GM20431 (cell line): ENCODE measurements around the gene PWWP2B.

Source experiments
- in situ Hi-C: fragments of 300-500 bp; cut with MseI, MboI; formaldehyde crosslinking; loops from one replicate; pipeline ENCODE4 v1.15.0; 2020; ENCODE audit warnings: low sequenced_read_pairs; ENCODE audit not compliant: unreplicated experiment

The PWWP2B gene

DNA sequence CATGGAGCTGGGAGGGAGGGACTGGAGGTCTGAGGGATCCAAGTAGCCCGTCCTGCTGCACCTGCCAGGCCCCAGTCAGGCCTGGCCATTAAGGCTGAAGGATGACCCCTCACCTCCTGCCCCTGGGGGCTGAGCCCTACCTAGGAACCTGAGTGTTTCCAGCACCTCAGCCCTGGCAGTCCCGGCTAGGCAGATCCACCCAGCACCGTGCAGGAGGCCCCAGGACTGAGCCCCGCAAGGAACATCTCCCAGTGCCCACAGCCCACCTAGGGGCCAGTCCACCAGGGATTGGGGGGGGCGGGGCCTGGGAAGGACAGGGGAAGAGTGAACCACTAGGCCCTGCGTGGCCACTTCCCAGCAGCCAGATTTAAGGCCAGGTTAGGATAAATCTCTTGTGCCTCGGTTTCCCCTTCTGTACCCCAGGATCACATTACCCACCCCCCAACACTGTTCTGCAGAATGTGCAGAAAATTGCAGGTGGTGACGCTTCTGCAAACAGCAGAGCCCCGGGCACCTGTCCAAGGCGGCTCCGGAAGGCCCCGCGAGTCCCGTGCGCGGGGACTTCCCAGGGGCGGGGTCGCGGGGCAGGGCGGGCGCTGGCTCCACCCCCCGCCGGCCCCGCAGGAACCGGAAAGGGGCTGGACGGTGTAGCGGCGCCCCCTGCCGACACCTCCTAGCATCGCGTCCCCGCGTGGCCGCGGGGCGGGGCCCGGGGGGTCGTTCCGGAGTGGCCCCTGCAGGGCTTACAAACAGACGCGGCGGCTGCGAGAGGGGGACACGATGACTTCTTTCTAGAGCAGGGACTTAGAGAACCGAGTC is 55.9 kb downstream of the PWWP2B start:
- in situ Hi-C loops = loop anchor here (10.0 kb wide), 3 partner anchors 58 to 228 kb away; partner anchors contain the start of gene PWWP2B

- in situ Hi-C loops = loop anchor here (10.0 kb wide), 3 partner anchors 59 to 229 kb away; partner anchors contain the start of gene PWWP2B
Observed at GRCh38 chr10:132453470-132453861, 56.5 kb downstream of the PWWP2B start.

GRCh38 chr10:132454296-132455198 is 57.5 kb downstream of the PWWP2B start:
- in situ Hi-C loops = loop anchor here (10.0 kb wide), 3 partner anchors 60 to 230 kb away; partner anchors contain the start of gene PWWP2B

DNA sequence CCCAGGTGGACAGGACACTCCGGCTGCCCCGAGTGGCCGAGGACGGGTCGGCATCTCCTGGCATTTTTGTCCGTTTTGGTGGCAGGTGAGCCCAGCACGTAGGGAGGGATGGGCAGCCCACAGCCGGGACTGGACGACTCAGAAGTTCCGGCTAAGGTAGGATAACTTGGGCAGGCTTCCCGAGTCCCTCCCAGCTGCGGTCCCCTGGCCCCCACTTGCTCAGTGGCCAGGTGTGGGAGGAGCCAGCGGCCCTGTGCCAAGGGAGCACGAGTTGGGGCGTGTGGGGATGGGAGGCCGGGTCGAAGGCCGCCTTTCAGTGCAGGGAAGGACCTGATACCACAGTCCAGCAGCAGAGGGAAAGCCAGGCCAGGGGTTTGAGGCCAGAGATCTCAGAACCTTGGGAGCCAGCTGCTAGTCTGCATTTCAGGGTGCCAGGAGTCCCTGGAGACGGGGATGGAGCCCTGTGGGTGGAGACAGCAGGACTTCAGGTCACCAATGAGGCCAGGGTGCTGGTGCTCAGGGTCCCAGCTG is 58.5 kb downstream of the PWWP2B start:
- in situ Hi-C loops = loop anchor here (10.0 kb wide), 3 partner anchors 61 to 231 kb away; partner anchors contain the start of gene PWWP2B

DNA sequence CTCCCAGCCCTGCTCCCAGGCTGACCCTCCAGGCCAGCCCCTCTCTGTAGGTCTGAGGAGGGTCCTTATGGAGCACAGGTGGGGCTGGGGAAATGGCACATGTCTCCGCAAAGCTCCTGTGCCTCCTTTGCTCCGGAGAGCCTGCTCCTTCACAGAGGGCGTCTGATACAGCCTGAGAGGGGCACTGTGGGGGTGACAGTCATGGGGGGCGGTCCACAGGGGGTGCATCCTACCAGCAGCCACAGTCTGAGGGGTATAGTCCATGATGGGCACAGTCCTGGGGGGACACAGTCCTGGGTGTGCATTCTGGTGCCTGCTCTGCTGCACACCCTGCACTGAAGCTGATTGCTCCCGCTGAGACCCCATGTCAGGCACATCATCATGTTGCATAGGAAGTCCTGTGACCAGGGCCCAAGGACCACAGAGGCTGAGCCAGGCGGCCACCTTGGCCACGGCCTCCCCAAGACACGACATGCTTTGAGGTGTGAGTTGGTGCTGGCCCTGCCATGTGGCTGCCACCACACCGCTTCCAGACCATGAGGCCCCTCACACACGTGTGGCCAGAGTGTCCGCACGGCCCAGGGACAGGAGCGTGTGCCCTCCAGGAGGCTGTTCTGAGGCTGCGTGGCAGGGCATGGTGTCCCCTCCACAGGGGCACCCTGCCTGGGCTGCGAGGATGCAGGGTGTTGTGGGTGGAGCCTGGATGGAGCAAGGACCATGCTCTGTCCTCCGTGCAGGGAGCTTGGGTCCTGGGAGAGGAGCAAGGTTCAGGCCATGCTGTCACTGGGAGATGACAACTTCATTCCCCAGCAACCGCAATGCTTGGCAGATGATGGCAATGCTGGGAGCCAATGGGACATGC is 59.2 kb downstream of the PWWP2B start:
- in situ Hi-C loops = loop anchor here (10.0 kb wide), 3 partner anchors 61 to 231 kb away; partner anchors contain the start of gene PWWP2B

DNA sequence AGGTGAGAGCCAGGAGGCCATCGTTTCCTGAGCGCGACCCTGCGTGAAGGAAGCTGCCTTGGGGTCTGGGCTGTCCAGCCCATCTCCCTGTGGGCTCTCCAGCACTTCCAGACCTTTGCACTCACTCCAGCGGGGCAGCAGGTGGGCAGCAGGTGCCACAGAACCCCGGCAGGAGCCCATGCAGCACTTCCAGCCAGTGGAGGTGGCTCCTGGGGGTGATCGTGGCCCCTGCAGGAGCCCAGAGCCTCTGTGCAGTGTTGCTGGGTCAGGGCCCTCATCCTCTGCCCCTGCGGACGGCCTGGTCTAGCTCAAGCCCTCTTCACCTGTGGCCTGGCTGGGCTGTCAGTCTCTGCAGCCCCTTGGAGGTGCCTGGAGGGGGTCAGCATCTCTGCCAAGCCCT is 59.9 kb downstream of the PWWP2B start:
- in situ Hi-C loops = loop anchor here (10.0 kb wide), 3 partner anchors 62 to 232 kb away; partner anchors contain the start of gene PWWP2B

DNA sequence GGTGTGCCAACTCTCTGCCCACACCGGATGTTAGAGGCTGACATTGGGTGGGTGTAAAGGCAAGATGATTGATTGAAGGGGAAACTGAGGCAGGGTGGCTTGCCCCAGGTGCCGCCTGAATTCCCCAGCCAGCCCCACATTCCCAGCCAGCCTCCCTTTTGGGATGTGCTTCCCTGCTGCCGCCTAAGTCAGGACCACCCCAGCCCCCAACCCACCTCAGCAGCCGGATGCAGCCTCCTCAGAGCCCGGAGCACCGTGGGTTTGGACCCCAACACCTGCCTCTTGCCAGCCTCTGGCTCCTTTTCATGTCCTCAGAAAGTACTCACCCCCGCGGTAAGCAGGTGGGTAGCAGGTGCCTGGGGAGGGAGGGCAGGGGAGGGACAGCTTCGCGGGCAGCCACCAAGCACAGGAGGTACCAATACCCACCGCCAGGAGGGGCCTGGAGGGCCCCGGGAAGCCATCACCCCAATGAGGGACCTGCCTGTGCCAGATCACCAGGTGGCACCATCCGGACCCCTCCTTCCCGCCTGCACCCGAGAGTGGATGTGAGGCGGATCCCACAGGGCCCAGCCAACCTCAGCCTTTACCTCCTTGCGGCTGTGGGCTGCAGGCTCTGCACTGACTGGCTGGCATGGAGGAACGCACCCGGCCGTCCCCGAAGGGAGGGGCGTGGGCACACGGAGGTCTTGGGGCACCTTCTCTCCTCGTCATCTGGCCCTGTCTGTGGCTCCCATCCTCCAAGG is 60.5 kb downstream of the PWWP2B start:
- in situ Hi-C loops = loop anchor here (10.0 kb wide), 3 partner anchors 63 to 233 kb away; partner anchors contain the start of gene PWWP2B

DNA sequence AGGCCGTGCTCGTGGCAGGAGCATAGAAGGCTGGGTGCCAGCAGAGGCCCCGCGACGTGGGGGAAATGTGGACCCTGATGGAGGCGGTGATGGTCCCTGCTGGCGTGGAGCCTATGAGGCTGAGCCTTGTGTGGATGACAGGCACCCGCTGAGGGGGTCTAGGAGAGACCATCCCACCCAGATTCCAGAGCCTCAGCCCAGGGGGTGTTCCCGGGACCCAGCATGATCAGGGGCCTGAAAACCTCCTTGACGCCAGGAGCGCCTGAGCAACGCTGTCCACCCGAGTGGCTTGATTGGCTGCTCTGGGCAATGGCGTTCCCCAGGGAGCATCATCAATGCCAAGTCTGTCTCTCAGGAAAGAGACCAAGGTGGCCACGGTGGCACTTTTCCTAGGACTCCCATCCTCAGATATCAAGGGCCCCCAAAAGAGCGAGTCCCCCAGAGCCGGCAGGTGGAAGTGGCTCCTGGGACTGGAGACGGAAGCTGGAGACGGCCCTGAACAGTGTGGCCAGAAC is 61.1 kb downstream of the PWWP2B start:
- in situ Hi-C loops = loop anchor here (10.0 kb wide), 3 partner anchors 63 to 233 kb away; partner anchors contain the start of gene PWWP2B

GRCh38 chr10:132458586-132459300 is 61.7 kb downstream of the PWWP2B start:
- in situ Hi-C loops = loop anchor here (10.0 kb wide), 3 partner anchors 64 to 234 kb away; partner anchors contain the start of gene PWWP2B

GRCh38 chr10:132459301-132460003 is 62.5 kb downstream of the PWWP2B start:
- in situ Hi-C loops = loop anchor here (10.0 kb wide), 3 partner anchors 65 to 235 kb away; partner anchors contain the start of gene PWWP2B

GRCh38 chr10:132460071-132460470 is 63.1 kb downstream of the PWWP2B start:
- in situ Hi-C loops = no loop called here

DNA sequence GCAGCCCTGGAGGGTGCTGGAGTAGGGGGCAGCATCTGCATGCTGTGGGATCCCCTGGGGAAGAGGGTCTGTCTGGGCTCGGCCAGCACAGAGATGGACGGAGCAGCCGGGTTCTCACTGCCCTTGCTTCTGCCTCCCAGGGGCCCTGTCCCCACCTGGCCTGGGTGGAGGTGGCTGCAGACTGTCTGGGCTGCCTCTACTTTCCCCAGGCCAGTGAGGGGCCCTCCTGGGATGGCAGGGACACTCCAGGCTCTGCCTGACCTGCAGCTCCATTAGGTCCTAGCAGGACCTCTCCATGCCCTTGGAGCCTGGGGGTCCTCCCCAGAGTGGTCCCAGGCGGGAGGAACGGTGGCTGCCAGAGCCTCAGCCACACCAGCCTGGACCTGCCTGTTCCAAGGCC is 63.7 kb downstream of the PWWP2B start:
- in situ Hi-C loops = no loop called here

- in situ Hi-C loops = no loop called here
Observed at GRCh38 chr10:132461103-132461682, 64.2 kb downstream of the PWWP2B start.

- in situ Hi-C loops = no loop called here
Observed at GRCh38 chr10:132461683-132462231, 64.8 kb downstream of the PWWP2B start.

- in situ Hi-C loops = no loop called here
Observed at GRCh38 chr10:132462463-132463332, 65.7 kb downstream of the PWWP2B start.
